WTC11 (cell line): Measurements from ENCODE around the gene PAFAH1B2. TPM values are rescaled to one million over a fixed set of nuclear protein-coding genes. Genes with fewer than 3 reads are reported as not detected.

Source experiments
- ATAC-seq: fragments of 200-7000 bp; cut with Tn5 transposase; 2 replicates; pipeline ENCODE4 v1.10.0; 2021; ENCODE audit warnings: mild to moderate bottlenecking, moderate library complexity
- CTCF ChIA-PET: fragments of 300-600 bp; sonication (Branson Sonifier 250); formaldehyde crosslinking; loops from one replicate; lab custom pipeline; 2021; ENCODE audit warnings: antibody characterized with exemption; lab: Charles Lee
- POLR2A ChIA-PET: fragments of 350-600 bp; sonication (Branson Sonifier 250); formaldehyde crosslinking; loops from one replicate; lab custom pipeline; 2021; ENCODE audit warnings: antibody characterized with exemption; lab: Charles Lee
- DNase-seq: peaks from one replicate; pipeline ENCODE4 v3.0.0; 2021; ENCODE audit warnings: low spot score
- H3K27ac Mint-ChIP-seq: 2 replicates; pipeline ENCODE4 v1.8.0; 2021; ENCODE audit warnings: mixed read lengths
- H3K27me3 Mint-ChIP-seq: 2 replicates; pipeline ENCODE4 v1.8.0; 2021; ENCODE audit warnings: low read depth, mild to moderate bottlenecking, moderate library complexity, mixed read lengths
- H3K36me3 Mint-ChIP-seq: 2 replicates; pipeline ENCODE4 v1.8.0; 2021; ENCODE audit warnings: mixed read lengths
- H3K4me1 Mint-ChIP-seq: 2 replicates; pipeline ENCODE4 v1.8.0; 2022; ENCODE audit warnings: mixed read lengths
- H3K4me3 Mint-ChIP-seq: 2 replicates; pipeline ENCODE4 v1.8.0; 2021; ENCODE audit warnings: mild to moderate bottlenecking, moderate library complexity, mixed read lengths
- H3K9me3 Mint-ChIP-seq: 2 replicates; pipeline ENCODE4 v1.8.0; 2021; ENCODE audit warnings: mixed read lengths
- AFF4 ChIP-seq: sonication (generic); formaldehyde crosslinking; IDR thresholded peaks from 2 replicates; pipeline ENCODE4 v1.8.1; 2023; ENCODE audit warnings: mild to moderate bottlenecking, missing genetic modification reagents, borderline replicate concordance
- ARID4B ChIP-seq: sonication (generic); formaldehyde crosslinking; IDR thresholded peaks from 2 replicates; pipeline ENCODE4 v1.8.0; 2023; ENCODE audit warnings: missing genetic modification reagents, mild to moderate bottlenecking, borderline replicate concordance
- ATF3 ChIP-seq: sonication (generic); formaldehyde crosslinking; conservative IDR thresholded peaks from 2 replicates; pipeline ENCODE4 v1.8.1; 2022; ENCODE audit warnings: mild to moderate bottlenecking, missing genetic modification reagents
- E2F1 ChIP-seq: sonication (generic); formaldehyde crosslinking; IDR thresholded peaks from 2 replicates; pipeline ENCODE4 v1.8.0; 2022; ENCODE audit warnings: mild to moderate bottlenecking, missing genetic modification reagents
- ELF4 ChIP-seq: sonication (generic); formaldehyde crosslinking; IDR thresholded peaks from 2 replicates; pipeline ENCODE4 v1.8.1; 2022; ENCODE audit warnings: low read depth, mild to moderate bottlenecking, moderate library complexity, missing genetic modification reagents
- ERG ChIP-seq: fragments of 250-450 bp; sonication (Bioruptor Pico); IDR thresholded peaks from 2 replicates; pipeline ENCODE4 v1.8.0; 2021; ENCODE audit warnings: mild to moderate bottlenecking
- GTF2I ChIP-seq: fragments of 250-450 bp; sonication (Bioruptor Pico); conservative IDR thresholded peaks from 2 replicates; pipeline ENCODE4 v1.4.0; 2021; ENCODE audit warnings: mild to moderate bottlenecking
- JAZF1 ChIP-seq: fragments of 250-450 bp; sonication (Bioruptor Pico); IDR thresholded peaks from 2 replicates; pipeline ENCODE4 v1.9.0; 2021; ENCODE audit warnings: moderate library complexity, mild to moderate bottlenecking, inconsistent platforms
- MLX ChIP-seq: sonication (generic); formaldehyde crosslinking; IDR thresholded peaks from 2 replicates; pipeline ENCODE4 v1.8.1; 2023; ENCODE audit warnings: mild to moderate bottlenecking, missing genetic modification reagents, moderate library complexity
- SP1 ChIP-seq: sonication (generic); formaldehyde crosslinking; conservative IDR thresholded peaks from 2 replicates; pipeline ENCODE4 v1.8.1; 2022; ENCODE audit warnings: missing genetic modification reagents
- total RNA-seq: library from RNA; stranded (reverse); gene quantifications from 3 replicates; pipeline ENCODE4 v1.2.3, GENCODE V29; 2021

Gene PAFAH1B2
- total RNA-seq, 1 experiment from 2014 or later, result 138 TPM

- Mint-ChIP-seq H3K36me3 (no peaks in the 10 kb centered on the region), H3K27me3 (no peaks in the 10 kb centered on the region; the same call in 1 of the 2 replicates), H3K27ac (no peak overlapping the region), H3K4me1 (no peaks in the 10 kb centered on the region), H3K4me3 (no peak overlapping the region), H3K9me3 (no peaks in the 10 kb centered on the region)
- ATAC-seq (no peak), DNase-seq (no peak)
- CTCF ChIA-PET, result interaction anchor here (1.3 to 3.6 kb wide), 2 partner anchors 12 to 335 kb away, joined by 4 to 38 read pairs; partner anchors contain the start of gene APOA5
- TF ChIP-seq SP1 (CRISPR knock-in tag) (no peak), GTF2I (no peak), ARID4B (CRISPR knock-in tag) (no peak), ERG (CRISPR knock-in tag) (no peak), JAZF1 (CRISPR knock-in tag) (no peak), ATF3 (CRISPR knock-in tag) (no peak), ELF4 (CRISPR knock-in tag) (no peak), MLX (CRISPR knock-in tag) (no peak), E2F1 (CRISPR knock-in tag) (no peak), AFF4 (CRISPR knock-in tag) (no peak)
- POLR2A ChIA-PET, result no interaction called here
Observed at GRCh38 chr11:117126223-117126965, 17.7 kb upstream of the PAFAH1B2 start.
